SK-N-SH (cell line): ENCODE measurements around the gene FBXO31.

ENCODE experiments used
- EZH2phosphoT487 ChIP-seq: fragments of 200-600 bp; sonication (generic); IDR thresholded peaks from 2 replicates; pipeline ENCODE4 v1.6.1; 2017; ENCODE audit warnings: low read depth, mixed run types, mild to moderate bottlenecking, antibody characterized with exemption, moderate library complexity, borderline replicate concordance
- FOXM1 ChIP-seq: IDR thresholded peaks from 2 replicates; pipeline ENCODE4 v1.4.0; 2012; ENCODE audit warnings: low read depth, mild to moderate bottlenecking
- NFIC ChIP-seq: IDR thresholded peaks from 2 replicates; pipeline ENCODE4 v1.4.0; 2012; ENCODE audit warnings: borderline replicate concordance
- POLR2AphosphoS5 ChIP-seq: IDR thresholded peaks from 2 replicates; pipeline ENCODE4 v1.6.1; 2012; ENCODE audit warnings: low read depth, low read length
- SIN3A ChIP-seq: IDR thresholded peaks from 2 replicates; pipeline ENCODE4 v1.6.1; 2012; ENCODE audit warnings: low read depth, mild to moderate bottlenecking, low read length, moderate library complexity, borderline replicate concordance
- SMC3 ChIP-seq: IDR thresholded peaks from 2 replicates; pipeline ENCODE4 v1.6.1; 2012; ENCODE audit warnings: low read depth, low read length, improper control_type of control experiment
- TEAD4 ChIP-seq: IDR thresholded peaks from 2 replicates; pipeline ENCODE4 v1.4.0; 2012; ENCODE audit warnings: mild to moderate bottlenecking, borderline replicate concordance; ENCODE audit not compliant: insufficient read depth
- YY1 ChIP-seq: IDR thresholded peaks from 2 replicates; pipeline ENCODE4 v1.4.0; 2012; ENCODE audit warnings: low read depth, mild to moderate bottlenecking
- TF ChIP-seq, protein P1 (sequence below): fragments of 200-600 bp; sonication (generic); IDR thresholded peaks from 2 replicates; pipeline ENCODE4 v1.6.1; 2017; ENCODE audit warnings: antibody characterized with exemption, mild to moderate bottlenecking, moderate library complexity
- TF ChIP-seq, protein P2 (sequence below): IDR thresholded peaks from 2 replicates; pipeline ENCODE4 v1.4.0; 2012; ENCODE audit warnings: low read depth
- TF ChIP-seq, protein P3 (sequence below): IDR thresholded peaks from 2 replicates; pipeline ENCODE4; 2012
- TF ChIP-seq, protein P4 (sequence below): IDR thresholded peaks from 2 replicates; pipeline ENCODE4 v1.6.1; 2012; ENCODE audit warnings: mild to moderate bottlenecking, low read depth, low read length, moderate library complexity
- TF ChIP-seq, protein P5 (sequence below): fragments of 150-350 bp; IDR thresholded peaks from 2 replicates; pipeline ENCODE4 v1.6.1; 2017; ENCODE audit warnings: antibody characterized with exemption, low read length, low read depth, borderline replicate concordance

DNA sequence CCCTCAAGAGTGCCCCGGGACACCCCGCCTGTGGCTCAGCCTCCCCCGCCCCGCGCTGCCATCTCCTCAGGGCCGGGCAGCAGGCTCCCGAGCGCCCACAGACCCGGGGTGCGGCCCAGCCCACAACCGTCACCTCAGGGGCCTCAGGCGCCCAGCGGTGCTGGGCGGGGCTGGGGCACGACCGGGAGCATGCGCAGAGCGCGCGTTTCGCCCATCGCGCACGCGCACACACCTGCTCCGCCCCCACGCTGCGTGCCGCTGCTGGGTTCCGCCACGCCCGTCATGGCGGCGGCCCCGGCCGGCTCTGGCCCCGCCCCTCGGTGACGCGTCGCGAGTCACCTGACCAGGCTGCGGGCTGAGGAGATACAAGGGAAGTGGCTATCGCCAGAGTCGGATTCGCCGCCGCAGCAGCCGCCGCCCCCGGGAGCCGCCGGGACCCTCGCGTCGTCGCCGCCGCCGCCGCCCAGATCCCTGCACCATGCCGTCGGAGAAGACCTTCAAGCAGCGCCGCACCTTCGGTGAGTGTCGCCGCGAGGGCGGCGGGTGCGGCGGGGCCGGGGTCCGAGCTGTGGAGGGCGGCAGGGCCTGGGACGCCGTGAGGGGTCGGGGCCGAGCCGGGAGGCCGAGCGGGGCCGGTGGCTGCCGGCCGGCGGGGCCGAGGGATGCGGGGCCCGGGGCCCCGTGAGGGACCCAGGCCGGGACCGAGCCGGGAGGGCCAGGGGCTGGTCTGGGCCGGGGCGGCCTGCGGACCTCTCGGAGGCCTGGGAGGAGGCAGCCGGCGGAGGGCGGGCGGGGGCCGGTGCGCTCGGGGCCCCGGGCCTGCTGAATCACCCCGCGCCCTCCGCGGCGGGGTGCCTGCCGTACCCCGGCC is 8.6 kb upstream of the FBXO31 start, which contains the start of gene MAP1LC3B:
- TF ChIP-seq POLR2AphosphoS5, result peak; percentile 79
- no peak for TF ChIP-seq TEAD4
- TF ChIP-seq EZH2phosphoT487, result no peak
- TF ChIP-seq, protein P1, sequence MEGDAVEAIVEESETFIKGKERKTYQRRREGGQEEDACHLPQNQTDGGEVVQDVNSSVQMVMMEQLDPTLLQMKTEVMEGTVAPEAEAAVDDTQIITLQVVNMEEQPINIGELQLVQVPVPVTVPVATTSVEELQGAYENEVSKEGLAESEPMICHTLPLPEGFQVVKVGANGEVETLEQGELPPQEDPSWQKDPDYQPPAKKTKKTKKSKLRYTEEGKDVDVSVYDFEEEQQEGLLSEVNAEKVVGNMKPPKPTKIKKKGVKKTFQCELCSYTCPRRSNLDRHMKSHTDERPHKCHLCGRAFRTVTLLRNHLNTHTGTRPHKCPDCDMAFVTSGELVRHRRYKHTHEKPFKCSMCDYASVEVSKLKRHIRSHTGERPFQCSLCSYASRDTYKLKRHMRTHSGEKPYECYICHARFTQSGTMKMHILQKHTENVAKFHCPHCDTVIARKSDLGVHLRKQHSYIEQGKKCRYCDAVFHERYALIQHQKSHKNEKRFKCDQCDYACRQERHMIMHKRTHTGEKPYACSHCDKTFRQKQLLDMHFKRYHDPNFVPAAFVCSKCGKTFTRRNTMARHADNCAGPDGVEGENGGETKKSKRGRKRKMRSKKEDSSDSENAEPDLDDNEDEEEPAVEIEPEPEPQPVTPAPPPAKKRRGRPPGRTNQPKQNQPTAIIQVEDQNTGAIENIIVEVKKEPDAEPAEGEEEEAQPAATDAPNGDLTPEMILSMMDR, result no peak
- TF ChIP-seq, protein P2, sequence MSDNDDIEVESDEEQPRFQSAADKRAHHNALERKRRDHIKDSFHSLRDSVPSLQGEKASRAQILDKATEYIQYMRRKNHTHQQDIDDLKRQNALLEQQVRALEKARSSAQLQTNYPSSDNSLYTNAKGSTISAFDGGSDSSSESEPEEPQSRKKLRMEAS, result 0 out of 2 replicates have a peak, but pooled peaks have one; percentile 40
- TF ChIP-seq FOXM1, result no peak
- no peak for TF ChIP-seq NFIC
- TF ChIP-seq, protein P3, sequence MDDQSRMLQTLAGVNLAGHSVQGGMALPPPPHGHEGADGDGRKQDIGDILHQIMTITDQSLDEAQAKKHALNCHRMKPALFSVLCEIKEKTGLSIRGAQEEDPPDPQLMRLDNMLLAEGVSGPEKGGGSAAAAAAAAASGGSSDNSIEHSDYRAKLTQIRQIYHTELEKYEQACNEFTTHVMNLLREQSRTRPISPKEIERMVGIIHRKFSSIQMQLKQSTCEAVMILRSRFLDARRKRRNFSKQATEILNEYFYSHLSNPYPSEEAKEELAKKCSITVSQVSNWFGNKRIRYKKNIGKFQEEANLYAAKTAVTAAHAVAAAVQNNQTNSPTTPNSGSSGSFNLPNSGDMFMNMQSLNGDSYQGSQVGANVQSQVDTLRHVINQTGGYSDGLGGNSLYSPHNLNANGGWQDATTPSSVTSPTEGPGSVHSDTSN, result peak; percentile 85
- TF ChIP-seq, protein P4, sequence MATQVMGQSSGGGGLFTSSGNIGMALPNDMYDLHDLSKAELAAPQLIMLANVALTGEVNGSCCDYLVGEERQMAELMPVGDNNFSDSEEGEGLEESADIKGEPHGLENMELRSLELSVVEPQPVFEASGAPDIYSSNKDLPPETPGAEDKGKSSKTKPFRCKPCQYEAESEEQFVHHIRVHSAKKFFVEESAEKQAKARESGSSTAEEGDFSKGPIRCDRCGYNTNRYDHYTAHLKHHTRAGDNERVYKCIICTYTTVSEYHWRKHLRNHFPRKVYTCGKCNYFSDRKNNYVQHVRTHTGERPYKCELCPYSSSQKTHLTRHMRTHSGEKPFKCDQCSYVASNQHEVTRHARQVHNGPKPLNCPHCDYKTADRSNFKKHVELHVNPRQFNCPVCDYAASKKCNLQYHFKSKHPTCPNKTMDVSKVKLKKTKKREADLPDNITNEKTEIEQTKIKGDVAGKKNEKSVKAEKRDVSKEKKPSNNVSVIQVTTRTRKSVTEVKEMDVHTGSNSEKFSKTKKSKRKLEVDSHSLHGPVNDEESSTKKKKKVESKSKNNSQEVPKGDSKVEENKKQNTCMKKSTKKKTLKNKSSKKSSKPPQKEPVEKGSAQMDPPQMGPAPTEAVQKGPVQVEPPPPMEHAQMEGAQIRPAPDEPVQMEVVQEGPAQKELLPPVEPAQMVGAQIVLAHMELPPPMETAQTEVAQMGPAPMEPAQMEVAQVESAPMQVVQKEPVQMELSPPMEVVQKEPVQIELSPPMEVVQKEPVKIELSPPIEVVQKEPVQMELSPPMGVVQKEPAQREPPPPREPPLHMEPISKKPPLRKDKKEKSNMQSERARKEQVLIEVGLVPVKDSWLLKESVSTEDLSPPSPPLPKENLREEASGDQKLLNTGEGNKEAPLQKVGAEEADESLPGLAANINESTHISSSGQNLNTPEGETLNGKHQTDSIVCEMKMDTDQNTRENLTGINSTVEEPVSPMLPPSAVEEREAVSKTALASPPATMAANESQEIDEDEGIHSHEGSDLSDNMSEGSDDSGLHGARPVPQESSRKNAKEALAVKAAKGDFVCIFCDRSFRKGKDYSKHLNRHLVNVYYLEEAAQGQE, result peak; percentile 30; the same call in 1 of the 2 replicates
- TF ChIP-seq, protein P5, sequence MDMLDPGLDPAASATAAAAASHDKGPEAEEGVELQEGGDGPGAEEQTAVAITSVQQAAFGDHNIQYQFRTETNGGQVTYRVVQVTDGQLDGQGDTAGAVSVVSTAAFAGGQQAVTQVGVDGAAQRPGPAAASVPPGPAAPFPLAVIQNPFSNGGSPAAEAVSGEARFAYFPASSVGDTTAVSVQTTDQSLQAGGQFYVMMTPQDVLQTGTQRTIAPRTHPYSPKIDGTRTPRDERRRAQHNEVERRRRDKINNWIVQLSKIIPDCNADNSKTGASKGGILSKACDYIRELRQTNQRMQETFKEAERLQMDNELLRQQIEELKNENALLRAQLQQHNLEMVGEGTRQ, result peak; percentile 80
- peak; percentile 99 for TF ChIP-seq YY1
- TF ChIP-seq SIN3A, result peak; percentile 70; the same call in 1 of the 2 replicates
- TF ChIP-seq SMC3, result no peak
